Body of pancreas (tissue), 4 donors: Measurements from ENCODE around the gene ACAP3.

Experiments
- POLR2A ChIP-seq, 3 donors: fragments of 450-650 bp; IDR thresholded peaks; one replicate each; pipeline ENCODE4 v1.6.1; 2016; ENCODE audit warnings: antibody characterized with exemption in 3 of 3, mild to moderate bottlenecking in 2 of 3
- TF ChIP-seq, protein P1 (sequence below), 7 experiments: fragments of 450-650 bp in 4 of 7; fragments of 200-600 bp in 3 of 7; sonication (generic) in 3 of 7; IDR thresholded peaks; one replicate each; pipeline ENCODE4 v1.5.1; 2016 to 2019; ENCODE audit warnings: antibody characterized with exemption in 7 of 7

DNA sequence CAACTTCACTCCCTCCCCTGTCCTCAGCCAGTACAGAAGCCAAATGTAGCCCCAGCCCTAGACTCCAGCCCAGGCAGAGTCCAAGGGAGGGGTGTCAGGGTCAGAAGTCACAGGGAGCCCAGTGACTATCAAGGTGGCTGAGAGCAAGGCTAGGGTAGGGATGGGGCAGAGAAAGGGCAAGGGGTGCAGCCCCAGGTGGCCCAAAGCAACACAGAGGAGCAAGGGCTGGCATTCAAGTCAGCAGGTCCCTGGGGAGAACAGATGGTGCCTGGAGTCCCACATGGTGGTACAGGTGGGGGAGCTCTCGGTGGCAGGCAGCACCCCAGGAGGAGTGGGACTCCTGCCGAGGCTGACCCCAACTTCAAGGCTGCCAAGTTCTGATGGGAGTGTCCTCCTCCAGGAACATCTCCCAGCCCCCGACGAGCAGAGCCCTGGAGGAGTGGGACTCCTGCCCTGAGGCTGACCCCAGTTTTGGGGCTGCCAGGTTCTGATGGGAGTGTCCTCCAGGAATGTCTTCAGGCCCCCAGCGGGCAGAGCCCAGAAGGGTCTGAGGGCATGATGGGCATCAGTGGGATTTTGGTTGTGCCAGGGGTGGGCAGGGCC, 45.2 kb upstream of the ACAP3 start:
- TF ChIP-seq, protein P1, sequence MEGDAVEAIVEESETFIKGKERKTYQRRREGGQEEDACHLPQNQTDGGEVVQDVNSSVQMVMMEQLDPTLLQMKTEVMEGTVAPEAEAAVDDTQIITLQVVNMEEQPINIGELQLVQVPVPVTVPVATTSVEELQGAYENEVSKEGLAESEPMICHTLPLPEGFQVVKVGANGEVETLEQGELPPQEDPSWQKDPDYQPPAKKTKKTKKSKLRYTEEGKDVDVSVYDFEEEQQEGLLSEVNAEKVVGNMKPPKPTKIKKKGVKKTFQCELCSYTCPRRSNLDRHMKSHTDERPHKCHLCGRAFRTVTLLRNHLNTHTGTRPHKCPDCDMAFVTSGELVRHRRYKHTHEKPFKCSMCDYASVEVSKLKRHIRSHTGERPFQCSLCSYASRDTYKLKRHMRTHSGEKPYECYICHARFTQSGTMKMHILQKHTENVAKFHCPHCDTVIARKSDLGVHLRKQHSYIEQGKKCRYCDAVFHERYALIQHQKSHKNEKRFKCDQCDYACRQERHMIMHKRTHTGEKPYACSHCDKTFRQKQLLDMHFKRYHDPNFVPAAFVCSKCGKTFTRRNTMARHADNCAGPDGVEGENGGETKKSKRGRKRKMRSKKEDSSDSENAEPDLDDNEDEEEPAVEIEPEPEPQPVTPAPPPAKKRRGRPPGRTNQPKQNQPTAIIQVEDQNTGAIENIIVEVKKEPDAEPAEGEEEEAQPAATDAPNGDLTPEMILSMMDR (IDR thresholded peaks at IDR 0.05), result no peak
- no peak for TF ChIP-seq POLR2A (IDR thresholded peaks at IDR 0.05)
